MM.1S (cell line): ENCODE results near the gene ANKRD44.

Source experiments
- DNase-seq: peaks from one replicate; pipeline ENCODE4 v3.0.0-alpha.2; 2015
- H2AFZ ChIP-seq: fragments of 300-600 bp; sonication (generic); 2 replicates; pipeline ENCODE4 v1.6.0; 2016; ENCODE audit warnings: antibody characterized with exemption, low read length
- H3F3A ChIP-seq: fragments of 300-600 bp; sonication (generic); 2 replicates; pipeline ENCODE4 v1.6.1; 2016; ENCODE audit warnings: mild to moderate bottlenecking, antibody characterized with exemption, low read length, moderate library complexity, mixed read lengths; ENCODE audit not compliant: insufficient read depth
- H3K27ac ChIP-seq: fragments of 300-600 bp; sonication (generic); 2 replicates; pipeline ENCODE4 v1.5.1; 2016; ENCODE audit warnings: mild to moderate bottlenecking, low read length
- H3K27me3 ChIP-seq: fragments of 300-600 bp; sonication (generic); replicated peaks from 2 replicates; pipeline ENCODE4 v1.6.0; 2016; ENCODE audit warnings: low read length; ENCODE audit not compliant: insufficient read depth
- H3K36me3 ChIP-seq: fragments of 300-600 bp; sonication (generic); replicated peaks from 2 replicates; pipeline ENCODE4 v1.6.1; 2016; ENCODE audit warnings: mild to moderate bottlenecking, low read length, mixed read lengths; ENCODE audit not compliant: insufficient read depth
- H3K4me1 ChIP-seq: fragments of 300-600 bp; sonication (generic); 2 replicates; pipeline ENCODE4 v1.6.1; 2016; ENCODE audit warnings: low read length, mixed read lengths
- H3K4me2 ChIP-seq: fragments of 300-600 bp; sonication (generic); 2 replicates; pipeline ENCODE4 v1.6.0; 2016; ENCODE audit warnings: low read depth, low read length
- H3K4me3 ChIP-seq: fragments of 300-600 bp; sonication (generic); 2 replicates; pipeline ENCODE4 v1.5.1; 2016; ENCODE audit warnings: low read length, mixed read lengths
- H3K79me2 ChIP-seq: fragments of 300-600 bp; sonication (generic); 2 replicates; pipeline ENCODE4 v1.6.1; 2016; ENCODE audit warnings: mixed run types, low read length, mixed read lengths
- H3K9ac ChIP-seq: fragments of 300-600 bp; sonication (generic); 2 replicates; pipeline ENCODE4 v1.6.1; 2016; ENCODE audit warnings: low read length, mixed read lengths
- H3K9me2 ChIP-seq: fragments of 300-600 bp; sonication (generic); replicated peaks from 2 replicates; pipeline ENCODE4 v1.6.1; 2016; ENCODE audit warnings: mild to moderate bottlenecking, low read length, mixed read lengths; ENCODE audit not compliant: insufficient read depth
- H3K9me3 ChIP-seq: fragments of 300-600 bp; sonication (generic); replicated peaks from 2 replicates; pipeline ENCODE4 v1.6.1; 2016; ENCODE audit warnings: mild to moderate bottlenecking, low read length, mixed read lengths; ENCODE audit not compliant: insufficient read depth
- H4K20me1 ChIP-seq: fragments of 300-600 bp; sonication (generic); 2 replicates; pipeline ENCODE4 v1.6.1; 2016; ENCODE audit warnings: mild to moderate bottlenecking, low read length, moderate library complexity, mixed read lengths; ENCODE audit not compliant: insufficient read depth
- EZH2 ChIP-seq: fragments of 300-600 bp; sonication (generic); optimal IDR thresholded peaks from 2 replicates; pipeline ENCODE3; 2017; ENCODE audit warnings: low read depth, mild to moderate bottlenecking, antibody characterized with exemption, low read length, mixed read lengths
- TF ChIP-seq, protein P1 (sequence below): fragments of 300-600 bp; sonication (generic); IDR thresholded peaks from 2 replicates; pipeline ENCODE4 v1.5.1; 2016; ENCODE audit warnings: antibody characterized with exemption, low read length, mixed read lengths

The ANKRD44 gene

DNA sequence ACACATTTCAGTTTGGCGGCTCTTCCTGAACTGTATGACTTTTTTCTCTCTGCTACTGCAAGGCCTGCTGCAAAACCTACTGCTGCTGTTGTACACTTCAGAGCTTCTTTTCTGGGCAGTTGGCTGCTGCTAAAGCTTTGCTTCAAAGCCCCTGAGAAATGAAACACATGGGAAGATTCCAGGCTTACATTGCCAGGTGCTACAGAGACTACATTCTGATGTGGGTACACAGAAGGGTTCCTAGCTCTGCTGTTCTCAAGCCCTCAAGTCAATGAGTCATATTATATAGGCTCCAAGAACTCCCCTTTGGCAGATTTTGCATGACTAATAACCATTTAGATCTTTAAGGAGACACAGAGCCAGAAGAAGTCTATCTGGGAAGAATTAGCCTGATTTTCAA, 371.2 kb downstream of the ANKRD44 start:
- no peak for DNase-seq
- Histone ChIP-seq H3K9me2 (no peaks in the 10 kb centered on the region), H3F3A (no peaks in the 10 kb centered on the region)

More for the DNA sequence above, 371.2 kb downstream of the ANKRD44 start:
- no peaks in the 10 kb centered on the region for H3K9me3 ChIP-seq
- H2AFZ ChIP-seq: no peak overlapping the region
- H3K27me3 ChIP-seq: no peaks in the 10 kb centered on the region
- H3K36me3 ChIP-seq: no peaks in the 10 kb centered on the region
- no peak overlapping the region for H3K27ac ChIP-seq
- H3K4me1 ChIP-seq: no peaks in the 10 kb centered on the region
- no peak for TF ChIP-seq EZH2
- TF ChIP-seq, protein P1, sequence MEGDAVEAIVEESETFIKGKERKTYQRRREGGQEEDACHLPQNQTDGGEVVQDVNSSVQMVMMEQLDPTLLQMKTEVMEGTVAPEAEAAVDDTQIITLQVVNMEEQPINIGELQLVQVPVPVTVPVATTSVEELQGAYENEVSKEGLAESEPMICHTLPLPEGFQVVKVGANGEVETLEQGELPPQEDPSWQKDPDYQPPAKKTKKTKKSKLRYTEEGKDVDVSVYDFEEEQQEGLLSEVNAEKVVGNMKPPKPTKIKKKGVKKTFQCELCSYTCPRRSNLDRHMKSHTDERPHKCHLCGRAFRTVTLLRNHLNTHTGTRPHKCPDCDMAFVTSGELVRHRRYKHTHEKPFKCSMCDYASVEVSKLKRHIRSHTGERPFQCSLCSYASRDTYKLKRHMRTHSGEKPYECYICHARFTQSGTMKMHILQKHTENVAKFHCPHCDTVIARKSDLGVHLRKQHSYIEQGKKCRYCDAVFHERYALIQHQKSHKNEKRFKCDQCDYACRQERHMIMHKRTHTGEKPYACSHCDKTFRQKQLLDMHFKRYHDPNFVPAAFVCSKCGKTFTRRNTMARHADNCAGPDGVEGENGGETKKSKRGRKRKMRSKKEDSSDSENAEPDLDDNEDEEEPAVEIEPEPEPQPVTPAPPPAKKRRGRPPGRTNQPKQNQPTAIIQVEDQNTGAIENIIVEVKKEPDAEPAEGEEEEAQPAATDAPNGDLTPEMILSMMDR: no peak
- no peak overlapping the region for H3K4me3 ChIP-seq
- no peaks in the 10 kb centered on the region for H3K79me2 ChIP-seq
- no peak overlapping the region for H3K9ac ChIP-seq
- H3K4me2 ChIP-seq: no peak overlapping the region
- H4K20me1 ChIP-seq: no peaks in the 10 kb centered on the region
